GM12878 (cell line): ENCODE results near the gene GPC5. TPM values are rescaled to one million over a fixed set of nuclear protein-coding genes. Genes with fewer than 3 reads are reported as not detected.

ENCODE experiments used
- ATAC-seq: fragments of 200-7000 bp; cut with Tn5 transposase; 3 replicates; pipeline ENCODE4 v1.9.1; 2020; ENCODE audit warnings: mild to moderate bottlenecking, moderate library complexity
- BruUV-seq: library from RNA; stranded (reverse); fragments of 400-500 nt; replicated peaks from 2 replicates; lab custom pipeline; 2021; lab: Mats Ljungman, UMichigan
- CTCF ChIA-PET: fragments of 300-600 bp; sonication (Branson Sonifier 250); formaldehyde crosslinking; extraction: SDS; loops from one replicate; lab custom pipeline; 2021; ENCODE audit warnings: inconsistent platforms; lab: Yijun Ruan, JAX
- POLR2A ChIA-PET: fragments of 350-600 bp; formaldehyde crosslinking; extraction: SDS; loops from one replicate; lab custom pipeline; 2021; ENCODE audit warnings: inconsistent platforms; lab: Charles Lee
- RAD21 ChIA-PET: fragments of 300-600 bp; sonication (Branson Sonifier 250); formaldehyde crosslinking; loops from one replicate; lab custom pipeline; 2023; ENCODE audit warnings: antibody characterized with exemption; ENCODE audit not compliant: unreplicated experiment; lab: Charles Lee
- SMC1A ChIA-PET: fragments of 300-600 bp; sonication (Branson Sonifier 250); formaldehyde crosslinking; loops from one replicate; lab custom pipeline; 2023; ENCODE audit not compliant: unreplicated experiment, uncharacterized antibody; lab: Charles Lee
- DNase-seq: peaks from one replicate; pipeline ENCODE4 v3.0.0-alpha.2; 2011; ENCODE audit warnings: low read depth, low spot score
- FAIRE-seq: peaks from 3 replicates; lab custom pipeline; 2011; peaks lifted over from hg19 to GRCh38; lab: Jason Lieb, UNC
- H2AFZ ChIP-seq: 2 replicates; pipeline ENCODE4 v1.6.0; 2011; ENCODE audit warnings: low read depth, low read length, control low read depth; ENCODE audit not compliant: control insufficient read depth
- H3K27ac ChIP-seq: 2 replicates; pipeline ENCODE4 v1.5.1; 2011; ENCODE audit warnings: control low read depth; ENCODE audit not compliant: control insufficient read depth, insufficient read depth
- H3K27me3 ChIP-seq, 2 experiments: replicated peaks in 1 of 2; 2 replicates each; pipeline versions ENCODE4 v1.6.0 to v1.6.1; 2011; ENCODE audit warnings: low read length in 1 of 2; ENCODE audit not compliant: control insufficient read depth in 2 of 2, insufficient read depth in 2 of 2
- H3K36me3 ChIP-seq, 2 experiments: 2 replicates each; pipeline ENCODE4 v1.5.1; 2011; ENCODE audit warnings: low read length in 1 of 2; ENCODE audit not compliant: control insufficient read depth in 2 of 2, insufficient read depth in 2 of 2
- H3K4me1 ChIP-seq: 2 replicates; pipeline ENCODE4 v1.6.1; 2011; ENCODE audit warnings: mild to moderate bottlenecking, low read length, moderate library complexity, mixed read lengths; ENCODE audit not compliant: control insufficient read depth, insufficient read depth
- H3K4me2 ChIP-seq: 2 replicates; pipeline ENCODE4 v1.6.0; 2011; ENCODE audit warnings: control low read depth; ENCODE audit not compliant: control insufficient read depth, insufficient read depth
- H3K4me3 ChIP-seq: fragments of 200-600 bp; sonication (generic); 2 replicates; pipeline ENCODE4 v1.5.1; 2016
- H3K79me2 ChIP-seq: 2 replicates; pipeline ENCODE4 v1.6.0; 2011; ENCODE audit warnings: low read length; ENCODE audit not compliant: control insufficient read depth, insufficient read depth
- H3K9ac ChIP-seq: 2 replicates; pipeline ENCODE4 v1.8.0; 2011; ENCODE audit warnings: low read length, control low read depth, mixed read lengths; ENCODE audit not compliant: control insufficient read depth, insufficient read depth
- H3K9me3 ChIP-seq: replicated peaks from 3 replicates; pipeline ENCODE4 v1.5.1; 2011; ENCODE audit warnings: mild to moderate bottlenecking, low read length; ENCODE audit not compliant: control insufficient read depth, insufficient read depth
- H4K20me1 ChIP-seq: 2 replicates; pipeline ENCODE4 v1.6.0; 2011; ENCODE audit not compliant: control insufficient read depth, insufficient read depth
- CBX5 ChIP-seq: sonication (generic); IDR thresholded peaks from 2 replicates; pipeline ENCODE4 v1.6.1; 2016; ENCODE audit warnings: low read depth, moderate library complexity, mild to moderate bottlenecking, inconsistent platforms
- EP300 ChIP-seq, 2 experiments: fragments of 150-350 bp in 1 of 2; IDR thresholded peaks; 2 replicates each; pipeline ENCODE4 v1.6.1; 2011 to 2012; ENCODE audit warnings: low read depth in 2 of 2, low read length in 2 of 2, borderline replicate concordance in 1 of 2, improper control_type of control experiment in 1 of 2, inconsistent platforms in 1 of 2; ENCODE audit not compliant: control insufficient read depth in 1 of 2
- GABPA ChIP-seq: IDR thresholded peaks from 2 replicates; pipeline ENCODE4 v1.6.1; 2014; ENCODE audit warnings: antibody characterized with exemption, low read depth, mild to moderate bottlenecking, inconsistent platforms
- HSF1 ChIP-seq: fragments of 150-350 bp; IDR thresholded peaks from 2 replicates; pipeline ENCODE4 v1.6.1; 2014; ENCODE audit warnings: mild to moderate bottlenecking, low read depth, low read length
- IKZF2 ChIP-seq, 2 experiments: fragments of 450-650 bp; IDR thresholded peaks; 2 replicates each; pipeline ENCODE4 v1.6.1; 2017; ENCODE audit warnings: mild to moderate bottlenecking in 2 of 2, moderate library complexity in 2 of 2
- NFYA ChIP-seq: IDR thresholded peaks from 2 replicates; pipeline ENCODE4 v1.6.1; 2011; ENCODE audit warnings: low read depth, mild to moderate bottlenecking, low read length, improper control_type of control experiment, borderline replicate concordance
- PAX8 ChIP-seq: fragments of 450-650 bp; IDR thresholded peaks from 2 replicates; pipeline ENCODE4 v1.6.1; 2017; ENCODE audit warnings: mild to moderate bottlenecking, moderate library complexity
- PKNOX1 ChIP-seq: fragments of 450-650 bp; IDR thresholded peaks from 2 replicates; pipeline ENCODE4 v1.6.1; 2016; ENCODE audit warnings: mild to moderate bottlenecking
- RELA ChIP-seq: fragments of 450-650 bp; IDR thresholded peaks from 2 replicates; pipeline ENCODE4 v1.8.0; 2014; ENCODE audit warnings: borderline replicate concordance; ENCODE audit not compliant: partially characterized antibody
- ZBTB40 ChIP-seq: fragments of 450-650 bp; IDR thresholded peaks from 2 replicates; pipeline ENCODE4 v1.6.1; 2016; ENCODE audit warnings: mild to moderate bottlenecking, moderate library complexity, borderline replicate concordance
- ZNF622 ChIP-seq: fragments of 450-650 bp; IDR thresholded peaks from 2 replicates; pipeline ENCODE4 v1.6.1; 2017; ENCODE audit warnings: mild to moderate bottlenecking, inconsistent platforms
- WGBS: methylation state at CpG from one replicate; pipeline ENCODE4 v1.1.6; 2016; ENCODE audit warnings: low lambda C conversion rate; ENCODE audit not compliant: insufficient replicate concordance, insufficient coverage; ENCODE audit errors: missing lambda C conversion rate; 5-methylcytosine and 5-hydroxymethylcytosine counted together
- in situ Hi-C: fragments of 300-500 bp; cut with MboI; formaldehyde crosslinking; loops from 9 replicates; pipeline ENCODE4 v1.14.3; 2018; ENCODE audit warnings: mixed read lengths
- intact Hi-C: fragments of 100-400 bp; cut with micrococcal nuclease; formaldehyde crosslinking; loops from one replicate; pipeline ENCODE4 v1.14.2; 2022; ENCODE audit not compliant: unreplicated experiment
- polyA plus RNA-seq, 11 experiments: library from polyadenylated mRNA; depleted of rRNA in 4 of 11; unstranded in 6 of 11; stranded (reverse) in 5 of 11; fragments of >200 nt; fragmentation: Nextera tagmentation in 4 of 11; fragmentation: Illumina TruSeq in 1 of 11; extraction: Ambion mirVana in 4 of 11; extraction: Trizol in 1 of 11; gene quantifications; 1 replicate in 1 of 11; 2 replicates in 10 of 11; pipeline versions ENCODE4 v1.2.1 to v1.2.3, GENCODE V29; 2011 to 2016; ENCODE audit warnings: inconsistent platforms in 2 of 11, missing spikeins in 2 of 11, low read depth in 1 of 11
- total RNA-seq, 4 experiments: library from RNA; depleted of rRNA in 3 of 4; stranded (reverse); fragments of >200 nt in 3 of 4; fragmentation: Illumina TruSeq in 1 of 4; extraction: Trizol in 1 of 4; gene quantifications; 2 replicates each; pipeline versions ENCODE4 v1.2.1 to v1.2.3, GENCODE V29; 2013 to 2021

GPC5 gene
- total and polyA plus RNA-seq, 10 of the 15 experiments (the other 5 are each of a cell fraction or from before 2014, with no cell fraction given), result 0.05 to 0.87 (median 0.44) TPM; not detected in 1

GRCh38 chr13:92307752-92308151, 909.3 kb downstream of the GPC5 start:
- Histone ChIP-seq H3K36me3 (no peaks in the 10 kb centered on the region), H3K4me2 (no peak overlapping the region), H3K9ac (no peak overlapping the region), H3K4me1 (no peaks in the 10 kb centered on the region), H3K9me3 (no peaks in the 10 kb centered on the region; the same call in 2 of the 3 replicates), H3K4me3 (no peak overlapping the region), H3K27ac (no peak overlapping the region), H4K20me1 (no peaks in the 10 kb centered on the region), H3K79me2 (no peaks in the 10 kb centered on the region), H3K27me3 (no peaks in the 10 kb centered on the region), H2AFZ (no peak overlapping the region)
- no peak for DNase-seq
- intact Hi-C loops (no loop called here), in situ Hi-C loops (no loop called here)
- BruUV-seq, result no TSS peak
- SMC1A ChIA-PET, result no interaction called here
- FAIRE-seq, result no peak
- TF ChIP-seq PAX8 (no peak), RELA (no peak), IKZF2 (IDR thresholded peaks at IDR 0.05) (no peak)
- WGBS, result 42% methylated on average over 2 of the region's 2 CpGs
- POLR2A ChIA-PET, result no interaction called here
- RAD21 ChIA-PET, result no interaction called here
- CTCF ChIA-PET, result no interaction called here
- no peak for ATAC-seq

GRCh38 chr13:92312823-92313222, 914.4 kb downstream of the GPC5 start:
- RAD21 ChIA-PET, result no interaction called here
- Histone ChIP-seq H3K4me1 (no peaks in the 10 kb centered on the region), H3K79me2 (no peaks in the 10 kb centered on the region), H3K4me2 (no peak overlapping the region), H3K27me3 (no peaks in the 10 kb centered on the region), H3K27ac (no peak overlapping the region), H4K20me1 (no peaks in the 10 kb centered on the region), H3K36me3 (no peaks in the 10 kb centered on the region), H3K9ac (no peak overlapping the region), H3K9me3 (no peaks in the 10 kb centered on the region; the same call in 2 of the 3 replicates), H2AFZ (no peak overlapping the region), H3K4me3 (no peak overlapping the region)
- intact Hi-C loops, result no loop called here
- 65% methylated on average over 2 of the region's 2 CpGs for WGBS
- no TSS peak for BruUV-seq
- POLR2A ChIA-PET, result no interaction called here
- FAIRE-seq (no peak), DNase-seq (no peak), ATAC-seq (no peak)
- CTCF ChIA-PET, result no interaction called here
- in situ Hi-C loops, result no loop called here
- SMC1A ChIA-PET, result no interaction called here
- no peak for TF ChIP-seq ZNF622
- TF ChIP-seq EP300 (IDR thresholded peaks at IDR 0.05; ENCODE audit: borderline replicate concordance in 1 of 2, control insufficient read depth in 1 of 2, low read depth in 2 of 2, low read length in 2 of 2), result no peak
- TF ChIP-seq HSF1, result no peak
- no peak for TF ChIP-seq PKNOX1
- TF ChIP-seq CBX5, result no peak
- TF ChIP-seq GABPA, result no peak
- no peak for TF ChIP-seq NFYA
- no peak for TF ChIP-seq ZBTB40
